Neuronal stem cell (in vitro differentiated cells): ENCODE measurements around the gene GRM8.

Experiments used
- DNase-seq: peaks from one replicate; pipeline ENCODE4 v3.0.0-alpha.2; 2013; ENCODE audit warnings: low spot score
- H2AFZ ChIP-seq: one replicate; pipeline ENCODE4 v1.6.1; 2013; ENCODE audit warnings: mild to moderate bottlenecking, low read length, inconsistent platforms
- H2AK5ac ChIP-seq: 2 replicates; pipeline ENCODE4 v1.6.1; 2013; ENCODE audit warnings: low read depth, mild to moderate bottlenecking, inconsistent platforms, low read length, moderate library complexity, mixed read lengths
- H2BK120ac ChIP-seq: 2 replicates; pipeline ENCODE4 v1.6.1; 2013; ENCODE audit warnings: low read depth, mild to moderate bottlenecking, inconsistent platforms, low read length, moderate library complexity, mixed read lengths
- H2BK12ac ChIP-seq: one replicate; pipeline ENCODE4 v1.6.1; 2013; ENCODE audit warnings: low read length, inconsistent platforms
- H2BK15ac ChIP-seq: 2 replicates; pipeline ENCODE4 v1.6.1; 2013; ENCODE audit warnings: mild to moderate bottlenecking, low read length, inconsistent platforms, mixed read lengths
- H2BK5ac ChIP-seq: one replicate; pipeline ENCODE4 v1.6.1; 2013; ENCODE audit warnings: inconsistent platforms, mild to moderate bottlenecking, low read length, moderate library complexity
- H3K14ac ChIP-seq: one replicate; pipeline ENCODE4 v1.6.1; 2013; ENCODE audit warnings: low read length, inconsistent platforms
- H3K18ac ChIP-seq: 2 replicates; pipeline ENCODE4 v1.6.1; 2013; ENCODE audit warnings: low read length, inconsistent platforms
- H3K23ac ChIP-seq: 2 replicates; pipeline ENCODE4 v1.6.1; 2013; ENCODE audit warnings: low read depth, mild to moderate bottlenecking, mixed read lengths, low read length, inconsistent platforms; ENCODE audit not compliant: poor library complexity
- H3K27ac ChIP-seq: replicated peaks from 3 replicates; pipeline ENCODE4 v1.5.1; 2013; ENCODE audit warnings: low read length, inconsistent platforms
- H3K27me3 ChIP-seq, 3 experiments: 2 replicates each; pipeline ENCODE4 v1.6.1; 2013; ENCODE audit warnings: low read length in 3 of 3, mild to moderate bottlenecking in 2 of 3, inconsistent platforms in 1 of 3, low read depth in 1 of 3, mixed read lengths in 1 of 3, moderate library complexity in 1 of 3; ENCODE audit not compliant: control insufficient read depth in 3 of 3, insufficient read depth in 3 of 3
- H3K36me3 ChIP-seq, 2 donors: replicated peaks in 1 of 2; 2 replicates each; pipeline ENCODE4 v1.6.1; 2013; ENCODE audit warnings: low read length in 2 of 2; ENCODE audit not compliant: control insufficient read depth in 2 of 2, insufficient read depth in 2 of 2
- H3K4ac ChIP-seq: 2 replicates; pipeline ENCODE4 v1.6.1; 2013; ENCODE audit warnings: inconsistent platforms, mild to moderate bottlenecking, low read length, moderate library complexity
- H3K4me1 ChIP-seq, 2 donors: 1 replicate in 1 of 2; 2 replicates in 1 of 2; pipeline ENCODE4 v1.6.1; 2013; ENCODE audit warnings: low read length in 2 of 2, low read depth in 1 of 2; ENCODE audit not compliant: control insufficient read depth in 2 of 2, insufficient read depth in 1 of 2
- H3K4me2 ChIP-seq: one replicate; pipeline ENCODE4 v1.6.1; 2013; ENCODE audit warnings: mild to moderate bottlenecking, low read length, inconsistent platforms; ENCODE audit not compliant: insufficient read depth, poor library complexity, severe bottlenecking
- H3K4me3 ChIP-seq, 2 donors: 2 replicates each; pipeline ENCODE4 v1.5.1; 2013; ENCODE audit warnings: low read length in 2 of 2, mild to moderate bottlenecking in 2 of 2, inconsistent platforms in 1 of 2, moderate library complexity in 1 of 2
- H3K79me1 ChIP-seq: one replicate; pipeline ENCODE4 v1.6.1; 2013; ENCODE audit warnings: low read depth, mild to moderate bottlenecking, inconsistent platforms, low read length, moderate library complexity
- H3K9ac ChIP-seq: one replicate; pipeline ENCODE4 v1.6.1; 2013; ENCODE audit warnings: mild to moderate bottlenecking, low read depth, low read length, inconsistent platforms; ENCODE audit not compliant: poor library complexity
- H3K9me3 ChIP-seq, 2 donors: replicated peaks in 1 of 2; 2 replicates each; pipeline versions ENCODE3 to v1.6.1; 2013; ENCODE audit warnings: low read length in 2 of 2, mild to moderate bottlenecking in 2 of 2, inconsistent platforms in 1 of 2, low read depth in 1 of 2, mixed read lengths in 1 of 2, moderate library complexity in 1 of 2; ENCODE audit not compliant: control insufficient read depth in 2 of 2, insufficient read depth in 1 of 2
- H4K8ac ChIP-seq: one replicate; pipeline ENCODE4 v1.6.1; 2013; ENCODE audit warnings: low read depth, mild to moderate bottlenecking, inconsistent platforms, low read length, moderate library complexity
- H4K91ac ChIP-seq: one replicate; pipeline ENCODE4 v1.6.1; 2013; ENCODE audit warnings: low read length, low read depth, mild to moderate bottlenecking, inconsistent platforms; ENCODE audit not compliant: poor library complexity
- WGBS, 2 donors: extraction: QIAGEN DNeasy Blood & Tissue Kit; methylation state at CpG; one replicate each; pipeline ENCODE4 v1.1.7; 2013; ENCODE audit warnings: missing lambda C conversion rate in 2 of 2, mixed read lengths in 1 of 2; ENCODE audit not compliant: insufficient read length in 2 of 2, insufficient replicate concordance in 1 of 2; ENCODE audit errors: extremely low coverage in 2 of 2; 5-methylcytosine and 5-hydroxymethylcytosine counted together

Gene GRM8

DNA sequence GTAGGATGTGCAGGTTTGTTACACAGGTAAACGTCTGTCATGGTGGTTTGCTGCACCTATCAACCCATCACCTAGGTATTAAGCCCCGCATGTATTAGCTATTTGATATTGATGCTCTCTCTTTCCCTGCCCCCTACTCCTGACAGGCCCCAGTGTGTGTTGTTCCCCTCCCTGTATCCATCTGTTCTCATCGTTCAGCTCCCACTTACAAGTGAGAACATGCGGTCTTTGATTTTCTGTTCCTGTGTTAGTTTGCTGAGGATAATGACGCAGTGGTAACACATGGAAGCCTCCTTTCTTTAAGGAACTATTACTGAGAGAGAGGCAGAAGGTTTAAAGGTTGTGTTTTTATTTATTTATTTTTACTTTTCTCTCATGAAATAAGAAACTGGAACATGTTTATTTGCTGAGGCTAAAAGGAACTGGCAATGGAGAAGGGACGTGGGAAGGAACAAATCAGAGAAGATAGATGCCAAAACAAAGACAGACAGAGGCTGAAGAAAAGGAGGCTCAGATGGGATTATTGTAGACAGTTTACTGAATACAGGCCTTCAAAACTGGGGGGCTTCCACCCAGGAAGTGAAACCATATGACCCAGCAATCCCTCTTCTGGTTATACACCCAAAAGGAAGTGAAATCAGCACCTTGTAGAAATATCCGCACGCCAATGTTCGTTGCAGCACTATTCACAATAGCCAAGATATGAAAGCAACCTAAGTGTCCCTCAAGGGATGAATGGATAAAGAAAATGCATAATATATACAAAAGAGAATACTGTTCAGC lies 556.3 kb downstream of the GRM8 start:
- no CpG with 5 or more reads among the region's 9 CpGs for WGBS, 2 donors
- Histone ChIP-seq H3K18ac (no peak overlapping the region), H2BK120ac (no peak overlapping the region), H3K4me3 (no peak overlapping the region), H3K4me2 (no peak overlapping the region), H3K4me1 (peaks cover 0 to 4% of the 10 kb centered on the region in 2 donors), H4K91ac (no peak overlapping the region), H2AK5ac (no peak overlapping the region), H2AFZ (no peak overlapping the region), H3K79me1 (no peaks in the 10 kb centered on the region), H3K9me3 (no peaks in the 10 kb centered on the region), H4K8ac (no peak overlapping the region), H3K23ac (no peak overlapping the region), H2BK12ac (no peak overlapping the region), H3K4ac (no peak overlapping the region), H3K14ac (no peak overlapping the region), H3K27ac (no peak overlapping the region), H3K36me3 (no peaks in the 10 kb centered on the region), H3K9ac (no peak overlapping the region), H2BK15ac (no peak overlapping the region), H3K27me3 (no peaks in the 10 kb centered on the region), H2BK5ac (no peak overlapping the region)
- DNase-seq = no peak

DNA sequence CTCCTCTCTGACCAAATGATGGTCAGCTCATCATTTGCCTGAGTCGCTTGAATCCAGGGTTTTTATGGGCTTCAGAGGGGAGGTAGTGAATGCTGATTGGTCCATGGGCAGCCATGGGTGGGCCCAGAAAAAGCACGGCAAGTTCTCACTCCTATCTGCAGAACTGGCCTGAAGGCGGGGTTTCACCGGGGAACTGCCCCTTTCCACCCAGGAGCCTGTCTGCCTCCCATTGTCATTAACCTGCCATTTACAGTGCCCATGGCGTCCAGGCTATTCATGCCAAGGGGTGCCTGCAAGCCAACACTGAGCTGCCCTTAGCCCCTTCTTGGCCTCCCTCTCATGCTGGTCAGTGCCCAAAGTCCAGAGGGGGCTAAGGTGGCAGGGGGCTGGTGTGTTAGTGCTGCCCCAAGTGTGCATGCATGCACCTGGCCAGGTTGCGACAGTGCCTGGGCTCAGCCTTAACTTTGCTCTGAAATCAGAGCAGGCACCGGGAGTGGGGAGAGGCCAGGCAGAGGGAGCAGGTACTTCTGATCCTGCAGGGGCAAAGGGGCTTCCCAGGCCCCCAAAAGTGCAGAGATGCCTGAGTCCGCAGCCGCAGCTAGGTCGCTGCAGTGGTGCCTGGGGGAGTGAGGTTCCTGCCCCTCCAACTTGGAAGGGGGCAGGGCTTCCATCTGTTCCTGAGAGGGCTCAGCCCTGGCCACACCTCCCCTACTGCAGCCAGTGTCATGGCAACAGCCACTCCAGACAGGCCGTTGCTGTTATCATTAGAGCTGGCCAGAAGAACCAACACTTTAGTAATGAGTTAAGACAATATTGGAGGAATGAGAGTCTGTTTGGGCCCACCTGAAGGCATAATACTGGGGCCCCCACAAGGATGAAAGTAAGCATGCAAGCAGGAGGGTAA lies 561.6 kb downstream of the GRM8 start:
- H4K91ac ChIP-seq = peak overlapping the region; percentile 43
- H3K79me1 ChIP-seq = peaks cover 2% of the 10 kb centered on the region
- H4K8ac ChIP-seq = no peak overlapping the region
- no peak overlapping the region for H2BK120ac ChIP-seq
- peaks cover 5 to 9% of the 10 kb centered on the region in 2 donors for H3K9me3 ChIP-seq
- H3K27me3 ChIP-seq = no peaks in the 10 kb centered on the region
- H3K9ac ChIP-seq = no peak overlapping the region
- H3K36me3 ChIP-seq = no peaks in the 10 kb centered on the region
- H3K14ac ChIP-seq = no peak overlapping the region
- H3K18ac ChIP-seq = peak overlapping the region; percentile 91
- peaks cover 0 to 5% of the 10 kb centered on the region in 2 donors for H3K4me1 ChIP-seq
- no peak overlapping the region for H3K4me3 ChIP-seq
- peak overlapping the region; percentile 97 for H2BK12ac ChIP-seq
- DNase-seq = no peak
- H3K23ac ChIP-seq = no peak overlapping the region
- H3K4me2 ChIP-seq = no peak overlapping the region
- H3K27ac ChIP-seq = no peak overlapping the region
- no peak overlapping the region for H2BK15ac ChIP-seq
- no CpG with 5 or more reads among the region's 11 CpGs for WGBS, 2 donors
- no peak overlapping the region for H2AFZ ChIP-seq
- peak overlapping the region; percentile 44 for H2BK5ac ChIP-seq
- H3K4ac ChIP-seq = no peak overlapping the region
- peak overlapping the region; percentile 74 for H2AK5ac ChIP-seq

DNA sequence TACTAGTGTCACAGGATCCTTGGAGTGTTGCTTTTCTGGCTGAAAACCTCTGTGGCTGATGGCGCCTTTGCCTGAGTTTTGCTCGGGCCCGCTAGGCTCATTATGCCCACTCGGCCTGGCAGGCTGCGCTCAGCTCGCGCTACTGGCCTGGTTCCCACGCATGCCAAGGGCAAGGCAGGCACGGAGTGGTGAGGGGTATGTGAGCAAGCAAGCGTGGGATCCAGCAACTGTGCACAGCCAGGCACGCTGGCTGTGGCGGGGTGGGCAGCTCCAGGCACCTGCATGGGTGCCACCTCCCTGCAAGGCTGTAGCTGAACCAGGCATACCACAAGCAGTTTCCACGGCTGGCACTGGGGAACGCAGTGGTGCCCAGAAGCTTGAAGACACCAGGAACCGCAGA lies 562.6 kb downstream of the GRM8 start:
- no peak for DNase-seq
- Histone ChIP-seq H3K4me1 (peaks cover 0 to 6% of the 10 kb centered on the region in 2 donors), H3K27me3 (no peaks in the 10 kb centered on the region), H3K9ac (no peak overlapping the region), H3K36me3 (no peaks in the 10 kb centered on the region), H2BK15ac (no peak overlapping the region), H2AK5ac (peak overlapping the region; percentile 23), H4K8ac (no peak overlapping the region), H3K18ac (peak overlapping the region; percentile 87), H3K4ac (peak overlapping the region; percentile 90), H2BK5ac (no peak overlapping the region), H2BK12ac (peak overlapping the region; percentile 97), H3K27ac (no peak overlapping the region), H3K79me1 (peaks cover 2% of the 10 kb centered on the region), H3K4me2 (no peak overlapping the region), H3K23ac (peak overlapping the region; percentile 75), H4K91ac (no peak overlapping the region), H2BK120ac (no peak overlapping the region), H3K9me3 (peaks cover 5 to 9% of the 10 kb centered on the region in 2 donors), H3K4me3 (peak overlapping the region in 1 of 2 donors; percentile 68), H2AFZ (no peak overlapping the region), H3K14ac (no peak overlapping the region)
- WGBS, 2 donors = no CpG with 5 or more reads among the region's 15 CpGs

DNA sequence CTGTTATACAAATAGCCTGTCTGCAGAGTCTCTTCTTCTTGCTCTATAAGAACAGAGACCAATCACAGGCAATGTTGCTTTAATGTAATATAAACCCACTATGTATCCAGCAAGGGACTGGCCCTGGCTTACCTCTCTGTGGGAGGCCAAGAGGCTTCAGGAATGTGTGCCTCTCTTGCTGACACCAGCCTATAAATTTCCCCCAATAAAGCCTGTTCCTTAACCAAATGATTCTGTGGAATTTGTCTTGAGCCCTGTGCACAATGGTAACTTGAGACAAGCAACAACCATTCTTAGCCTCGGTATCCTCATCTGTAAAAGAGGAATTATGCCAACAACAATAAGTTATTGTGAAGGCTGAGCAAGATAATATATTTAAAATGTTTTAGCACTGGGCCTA lies 563.7 kb downstream of the GRM8 start:
- Histone ChIP-seq H2BK12ac (no peak overlapping the region), H3K27ac (no peak overlapping the region), H3K4me2 (no peak overlapping the region), H2BK15ac (no peak overlapping the region), H2AFZ (no peak overlapping the region), H4K8ac (no peak overlapping the region), H3K14ac (no peak overlapping the region), H2AK5ac (no peak overlapping the region), H3K27me3 (no peaks in the 10 kb centered on the region), H3K23ac (no peak overlapping the region), H3K4ac (no peak overlapping the region), H3K4me1 (peaks cover 0 to 6% of the 10 kb centered on the region in 2 donors), H3K9me3 (peaks cover 5 to 11% of the 10 kb centered on the region in 2 donors), H3K9ac (no peak overlapping the region), H3K36me3 (no peaks in the 10 kb centered on the region), H4K91ac (no peak overlapping the region), H2BK5ac (no peak overlapping the region), H3K18ac (no peak overlapping the region), H3K79me1 (peaks cover 2% of the 10 kb centered on the region), H3K4me3 (no peak overlapping the region), H2BK120ac (no peak overlapping the region)
- WGBS, 2 donors = no CpG with 5 or more reads among the region's 1 CpG
- no peak for DNase-seq
